H1 (cell line): Measurements from ENCODE around the gene VAPB. TPM values are rescaled to one million over a fixed set of nuclear protein-coding genes. Genes with fewer than 3 reads are reported as not detected.
A peak's percentile ranks its signal among the peaks of the same experiment; 100 is the strongest.

Experiments
- EGR1 ChIP-seq: IDR thresholded peaks from 2 replicates; pipeline ENCODE4 v1.6.1; 2011; ENCODE audit warnings: low read depth, low read length, borderline replicate concordance
- JUND ChIP-seq: IDR thresholded peaks from 2 replicates; pipeline ENCODE4 v1.6.1; 2011; ENCODE audit warnings: mild to moderate bottlenecking, improper control_type of control experiment, low read length
- MAFK ChIP-seq: IDR thresholded peaks from 2 replicates; pipeline ENCODE4 v1.6.1; 2012; ENCODE audit warnings: low read depth, mild to moderate bottlenecking, improper control_type of control experiment, low read length
- NRF1 ChIP-seq: IDR thresholded peaks from 2 replicates; pipeline ENCODE4 v1.6.1; 2011; ENCODE audit warnings: mild to moderate bottlenecking, low read depth, low read length, improper control_type of control experiment
- POLR2AphosphoS5 ChIP-seq: IDR thresholded peaks from 2 replicates; pipeline ENCODE4 v1.6.1; 2011; ENCODE audit warnings: low read depth, low read length
- TAF1 ChIP-seq: IDR thresholded peaks from 2 replicates; pipeline ENCODE4 v1.6.1; 2011; ENCODE audit warnings: mild to moderate bottlenecking, low read depth, low read length
- TBP ChIP-seq: IDR thresholded peaks from 2 replicates; pipeline ENCODE4 v1.6.1; 2011; ENCODE audit warnings: low read depth, low read length, improper control_type of control experiment
- polyA plus RNA-seq, 7 experiments: library from polyadenylated mRNA; depleted of rRNA in 3 of 7; stranded (reverse) in 5 of 7; unstranded in 2 of 7; fragments of >200 nt in 5 of 7; fragments of 200-250 nt in 2 of 7; gene quantifications; 1 replicate in 5 of 7; 2 replicates in 1 of 7; 4 replicates in 1 of 7; pipeline versions ENCODE4 v1.2.1 to v1.2.3, GENCODE V29; 2011 to 2013; ENCODE audit warnings: missing spikeins in 2 of 7, mixed read lengths in 2 of 7
- total RNA-seq: library from RNA; stranded (reverse); fragmentation: NEBNext Ultra II Directional; extraction: Animal tissue kit (Norgen Biotek cat#: 25700); gene quantifications from 2 replicates; pipeline ENCODE4 v1.2.1, GENCODE V29; 2021
- TF ChIP-seq, protein P1 (sequence below), 3 experiments: IDR thresholded peaks; 1 replicate in 2 of 3; 2 replicates in 1 of 3; pipeline versions ENCODE4 v1.5.1 to v1.6.1; 2011; ENCODE audit warnings: low read length in 3 of 3, mild to moderate bottlenecking in 3 of 3, inconsistent platforms in 2 of 3, low read depth in 1 of 3, moderate library complexity in 1 of 3; ENCODE audit not compliant: insufficient read depth in 1 of 3; ENCODE audit errors: control extremely low read depth in 1 of 3

Gene VAPB
- total and polyA plus RNA-seq, 2 of the 8 experiments (the other 6 are each of a cell fraction or from before 2014, with no cell fraction given): 24.4 to 62.8 TPM

- TF ChIP-seq, protein P1, sequence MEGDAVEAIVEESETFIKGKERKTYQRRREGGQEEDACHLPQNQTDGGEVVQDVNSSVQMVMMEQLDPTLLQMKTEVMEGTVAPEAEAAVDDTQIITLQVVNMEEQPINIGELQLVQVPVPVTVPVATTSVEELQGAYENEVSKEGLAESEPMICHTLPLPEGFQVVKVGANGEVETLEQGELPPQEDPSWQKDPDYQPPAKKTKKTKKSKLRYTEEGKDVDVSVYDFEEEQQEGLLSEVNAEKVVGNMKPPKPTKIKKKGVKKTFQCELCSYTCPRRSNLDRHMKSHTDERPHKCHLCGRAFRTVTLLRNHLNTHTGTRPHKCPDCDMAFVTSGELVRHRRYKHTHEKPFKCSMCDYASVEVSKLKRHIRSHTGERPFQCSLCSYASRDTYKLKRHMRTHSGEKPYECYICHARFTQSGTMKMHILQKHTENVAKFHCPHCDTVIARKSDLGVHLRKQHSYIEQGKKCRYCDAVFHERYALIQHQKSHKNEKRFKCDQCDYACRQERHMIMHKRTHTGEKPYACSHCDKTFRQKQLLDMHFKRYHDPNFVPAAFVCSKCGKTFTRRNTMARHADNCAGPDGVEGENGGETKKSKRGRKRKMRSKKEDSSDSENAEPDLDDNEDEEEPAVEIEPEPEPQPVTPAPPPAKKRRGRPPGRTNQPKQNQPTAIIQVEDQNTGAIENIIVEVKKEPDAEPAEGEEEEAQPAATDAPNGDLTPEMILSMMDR (IDR thresholded peaks at IDR 0.05; ENCODE audit: control extremely low read depth in 1 of 3, insufficient read depth in 1 of 3, low read depth in 1 of 3, low read length in 3 of 3): peak in 1 of 3 experiments; percentile 4; a peak in 1 of 4 replicates
- TF ChIP-seq JUND (no peak), POLR2AphosphoS5 (peak; percentile 79; the same call in 1 of the 2 replicates), TAF1 (peak; percentile 72), TBP (peak; percentile 37; the same call in 1 of the 2 replicates), NRF1 (peak; percentile 86), MAFK (no peak), EGR1 (no peak; the same call in 1 of the 2 replicates)
Observed at GRCh38 chr20:58388882-58389323, at the start of gene VAPB (continued).
